AG04450 (cell line): ENCODE results near the gene PGP. TPM values are rescaled to one million over a fixed set of nuclear protein-coding genes. Genes with fewer than 3 reads are reported as not detected.

Source experiments
- CTCF ChIA-PET: fragments of 300-600, 350-600 bp; formaldehyde crosslinking; extraction: SDS; loops from one replicate; lab custom pipeline; 2022; ENCODE audit warnings: antibody characterized with exemption, inconsistent platforms; lab: Charles Lee
- POLR2A ChIA-PET: fragments of 350-600 bp; formaldehyde crosslinking; extraction: SDS; loops from one replicate; lab custom pipeline; 2021; ENCODE audit warnings: antibody characterized with exemption, inconsistent platforms; lab: Yijun Ruan, JAX
- DNase-seq: peaks from one replicate; pipeline ENCODE4 v3.0.0-alpha.2; 2011; ENCODE audit warnings: low read depth, low spot score
- H3K27ac ChIP-seq: one replicate; pipeline ENCODE4 v1.5.1; 2012; ENCODE audit warnings: low read depth, low read length, control low read depth
- H3K27me3 ChIP-seq: one replicate; pipeline ENCODE4 v1.6.0; 2012; ENCODE audit warnings: low read length; ENCODE audit not compliant: control insufficient read depth, insufficient read depth
- H3K4me3 ChIP-seq: 2 replicates; pipeline ENCODE4 v1.5.1; 2011; ENCODE audit warnings: mild to moderate bottlenecking, low read depth, low read length, control low read depth
- H3K9me3 ChIP-seq: 2 replicates; pipeline ENCODE4 v1.5.1; 2012; ENCODE audit warnings: low read length; ENCODE audit not compliant: control insufficient read depth, insufficient read depth
- CTCF ChIP-seq: IDR thresholded peaks from 2 replicates; pipeline ENCODE4 v1.5.1; 2011; ENCODE audit warnings: low read depth, low read length, control low read depth, inconsistent platforms
- polyA plus RNA-seq: library from polyadenylated mRNA; depleted of rRNA; stranded (reverse); fragments of >200 nt; gene quantifications from 2 replicates; pipeline ENCODE4 v1.2.3, GENCODE V29; 2011

Gene PGP
- polyA plus RNA-seq, 1 experiment, result 3.6 TPM

DNA sequence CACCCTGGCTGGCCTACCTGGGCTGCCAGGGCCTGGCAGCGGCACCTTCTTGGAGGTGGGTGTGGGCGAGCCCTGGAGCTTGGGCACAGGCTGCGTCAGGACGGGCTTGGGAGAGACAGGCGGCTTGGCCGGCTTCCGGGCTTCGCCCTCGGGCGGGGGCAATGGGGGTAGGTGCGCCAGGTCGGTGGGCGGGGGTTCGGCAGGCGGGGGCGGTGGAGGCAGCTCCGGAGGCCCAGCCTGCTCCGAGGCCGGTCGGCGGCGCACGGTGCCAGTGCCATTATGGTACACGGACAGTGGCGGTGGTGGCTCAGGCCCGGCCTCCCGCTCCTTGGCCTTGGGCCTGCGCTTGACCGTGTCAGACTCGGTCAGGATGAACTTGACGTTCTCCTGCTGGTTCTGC lies 35.1 kb downstream of the PGP start:
- Histone ChIP-seq H3K27ac (no peak overlapping the region), H3K9me3 (peaks cover 7% of the 10 kb centered on the region; the same call in 1 of the 2 replicates), H3K4me3 (no peak overlapping the region), H3K27me3 (no peaks in the 10 kb centered on the region)
- POLR2A ChIA-PET, result no interaction called here
- no peak for TF ChIP-seq CTCF
- DNase-seq, result no peak
- CTCF ChIA-PET, result no interaction called here

GRCh38 chr16:2179107-2179501 lies 35.5 kb downstream of the PGP start:
- no peak overlapping the region for H3K4me3 ChIP-seq
- no peak for DNase-seq
- H3K27me3 ChIP-seq, result no peaks in the 10 kb centered on the region
- ChIA-PET POLR2A (no interaction called here), CTCF (no interaction called here)
- TF ChIP-seq CTCF, result no peak
- peaks cover 7% of the 10 kb centered on the region; the same call in 1 of the 2 replicates for H3K9me3 ChIP-seq
- H3K27ac ChIP-seq, result no peak overlapping the region

GRCh38 chr16:2178321-2179106 lies 36.1 kb downstream of the PGP start:
- DNase-seq, result no peak
- H3K27me3 ChIP-seq, result no peaks in the 10 kb centered on the region
- no peak for TF ChIP-seq CTCF
- POLR2A ChIA-PET, result no interaction called here
- no peak overlapping the region for H3K4me3 ChIP-seq
- H3K27ac ChIP-seq, result no peak overlapping the region
- peaks cover 7% of the 10 kb centered on the region; the same call in 1 of the 2 replicates for H3K9me3 ChIP-seq
- CTCF ChIA-PET, result no interaction called here

DNA sequence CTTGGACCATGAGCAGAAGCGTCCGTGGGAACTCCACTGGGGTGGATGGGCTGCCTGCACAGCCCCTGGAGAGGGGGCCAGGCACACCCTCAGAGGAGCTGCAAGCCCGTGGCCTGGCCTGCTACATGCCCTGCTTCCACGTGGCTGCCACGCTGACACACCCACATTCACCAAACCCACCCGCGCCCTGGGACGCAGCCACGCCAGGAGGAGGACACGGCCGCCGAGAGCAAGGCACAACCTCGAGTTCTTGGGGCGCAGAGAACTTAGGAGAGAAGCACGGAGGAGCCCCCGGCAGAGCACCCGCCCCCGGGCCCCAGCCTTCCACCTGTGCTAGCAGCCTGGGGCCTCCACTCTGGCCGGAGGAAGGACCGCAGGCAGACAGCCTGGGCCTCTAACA lies 37.1 kb downstream of the PGP start:
- no peak overlapping the region for H3K4me3 ChIP-seq
- ChIA-PET POLR2A (interaction anchor here (0.7 kb wide), 1 partner anchor 22 kb away, joined by 3 read pairs; the partner anchor contains the start of gene TRAF7), CTCF (no interaction called here)
- H3K27me3 ChIP-seq, result no peaks in the 10 kb centered on the region
- no peak for TF ChIP-seq CTCF
- DNase-seq, result no peak
- H3K9me3 ChIP-seq, result peaks cover 7% of the 10 kb centered on the region; the same call in 1 of the 2 replicates
- H3K27ac ChIP-seq, result no peak overlapping the region

DNA sequence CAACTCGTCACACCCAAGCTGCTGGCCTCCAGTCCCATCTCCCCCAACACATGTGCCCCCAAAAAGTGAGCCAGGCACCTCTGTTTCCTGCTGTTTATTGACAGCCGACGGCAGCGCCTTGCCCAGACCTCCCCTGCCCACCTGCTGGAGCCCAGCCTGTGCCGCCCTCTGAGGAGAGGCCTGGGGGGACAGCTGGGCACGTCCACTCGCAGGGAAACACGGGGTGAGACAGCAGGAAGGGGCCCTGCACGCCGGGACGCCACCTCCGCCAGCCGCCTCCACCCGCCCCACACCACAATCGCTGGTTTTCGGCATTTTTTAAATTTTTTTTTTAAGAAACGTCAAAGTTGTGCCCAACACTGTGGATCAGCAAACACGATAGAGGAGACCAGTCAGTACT lies 37.5 kb downstream of the PGP start:
- H3K9me3 ChIP-seq, result peaks cover 7% of the 10 kb centered on the region; the same call in 1 of the 2 replicates
- TF ChIP-seq CTCF, result no peak
- DNase-seq, result no peak
- no peak overlapping the region for H3K4me3 ChIP-seq
- no peaks in the 10 kb centered on the region for H3K27me3 ChIP-seq
- ChIA-PET POLR2A (no interaction called here), CTCF (no interaction called here)
- no peak overlapping the region for H3K27ac ChIP-seq
